Coronary artery (tissue), 2 donors: ENCODE data around the gene CYGB.
"Not testable (repeated sequence)": the region's sequence is repeated elsewhere in the genome, so short reads cannot be mapped to it uniquely, and the experiment has no call there.

ENCODE experiments used
- DNase-seq: peaks from one replicate; pipeline ENCODE4 v3.0.0-alpha.2; 2017; ENCODE audit warnings: low spot score
- H3K27ac ChIP-seq, 2 donors: fragments of 200-600 bp; sonication (generic); one replicate each; pipeline ENCODE4 v1.5.1; 2016 to 2019
- H3K4me3 ChIP-seq: fragments of 200-600 bp; sonication (generic); 2 replicates; pipeline ENCODE4 v1.5.1; 2016; ENCODE audit warnings: mild to moderate bottlenecking, moderate library complexity
- CTCF ChIP-seq: fragments of 200-600 bp; sonication (generic); IDR thresholded peaks from one replicate; pipeline ENCODE4 v1.5.1; 2019; ENCODE audit warnings: antibody characterized with exemption

The CYGB gene

GRCh38 chr17:76524598-76525512 lies 12.7 kb downstream of the CYGB start:
- no peak overlapping the region for H3K4me3 ChIP-seq
- no peak for DNase-seq
- H3K27ac ChIP-seq = peak overlapping the region in 1 of 2 donors; percentile 51
- no peak for TF ChIP-seq CTCF

- DNase-seq = no peak
- Histone ChIP-seq H3K4me3 (no peak overlapping the region), H3K27ac (no peak overlapping the region)
- TF ChIP-seq CTCF = peak; percentile 99
Observed at GRCh38 chr17:76523084-76524037, 14.1 kb downstream of the CYGB start.

DNA sequence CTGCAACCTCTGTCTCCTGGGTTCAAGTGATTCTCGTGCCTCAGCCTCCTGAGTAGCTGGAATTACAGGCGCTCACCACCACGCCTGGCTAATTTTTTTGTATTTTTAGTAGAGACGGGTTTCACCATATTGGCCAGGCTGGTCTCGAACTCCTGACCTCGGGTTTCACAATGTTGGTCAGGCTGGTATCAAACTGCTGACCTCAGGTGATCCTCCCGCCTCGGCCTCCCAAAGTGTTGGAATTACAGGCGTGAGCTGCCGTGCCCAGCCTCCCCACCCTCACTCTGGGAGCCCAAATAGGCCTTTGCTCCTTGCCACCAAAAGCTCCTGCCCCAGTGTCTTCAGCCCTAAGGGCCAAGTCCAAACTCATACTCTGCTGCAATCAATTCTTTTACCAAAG lies 15.8 kb downstream of the CYGB start:
- not testable (repeated sequence) for DNase-seq, H3K4me3 ChIP-seq, H3K27ac ChIP-seq

DNA sequence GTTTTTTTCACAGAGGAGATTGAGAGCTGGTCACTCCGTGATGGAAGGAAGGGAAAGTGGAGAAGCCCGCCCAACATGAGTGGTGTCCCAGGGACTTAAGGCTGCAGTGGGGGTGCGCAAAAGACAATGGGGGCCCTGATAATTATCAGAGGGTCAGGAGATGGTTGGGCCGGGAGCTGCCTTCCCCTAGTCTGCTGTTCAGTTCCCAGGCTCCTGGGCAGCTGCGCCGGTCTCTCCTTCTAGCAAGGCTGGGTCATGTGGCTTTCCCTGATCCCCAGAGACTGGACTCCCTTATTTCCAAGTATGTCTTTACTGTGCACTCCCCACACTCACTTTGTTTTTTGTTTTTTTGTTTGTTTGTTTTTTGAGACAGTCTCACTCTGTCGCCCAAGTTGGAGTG lies 16.2 kb downstream of the CYGB start:
- H3K4me3 ChIP-seq = no peak overlapping the region
- no peak overlapping the region for H3K27ac ChIP-seq
- TF ChIP-seq CTCF = no peak
- DNase-seq = no peak

- no peak for TF ChIP-seq CTCF
- no peak overlapping the region for H3K27ac ChIP-seq
- H3K4me3 ChIP-seq = no peak overlapping the region
- no peak for DNase-seq
Observed at GRCh38 chr17:76519048-76519966, 18.2 kb downstream of the CYGB start.

DNA sequence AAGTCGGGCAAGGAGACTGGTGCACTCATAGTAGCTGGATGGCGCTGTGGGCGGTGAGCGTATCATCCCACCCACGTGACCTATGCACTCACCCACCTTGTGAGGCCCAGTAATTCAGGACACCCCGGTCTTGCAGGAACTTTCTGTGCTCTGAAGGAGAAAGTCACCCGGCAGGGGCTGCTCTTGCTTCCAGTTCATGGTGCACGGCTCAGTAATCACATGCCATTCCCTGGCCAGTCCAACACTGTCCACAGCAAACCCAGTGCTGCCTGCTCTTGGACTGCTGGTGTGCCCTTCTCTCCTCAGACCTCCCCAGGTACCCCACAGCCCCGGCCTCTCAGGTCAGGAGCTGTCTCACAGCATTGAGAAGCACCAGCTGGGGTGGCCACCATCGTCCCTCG lies 19.9 kb downstream of the CYGB start:
- no peak for DNase-seq
- no peak for TF ChIP-seq CTCF
- no peak overlapping the region for H3K27ac ChIP-seq
- no peak overlapping the region for H3K4me3 ChIP-seq
